ENCODE data around the gene TNIK.

GRCh38 chr3:171420667-171421066, 39.5 kb downstream of the TNIK start:
- TF ChIP-seq CTCF (IDR thresholded peaks at IDR 0.05) (no peak), POLR2A (IDR thresholded peaks at IDR 0.05) (no peak), EP300 (IDR thresholded peaks at IDR 0.05) (no peak), POLR2AphosphoS5 (IDR thresholded peaks at IDR 0.05) (no peak)

Data from stomach (tissue), 4 donors.